GM18867 (cell line): ENCODE results near the gene IGLL1.
"Not testable (repeated sequence)": the region's sequence is repeated elsewhere in the genome, so short reads cannot be mapped to it uniquely, and the experiment has no call there.

Experiments
- ATAC-seq: cut with Tn5 transposase; IDR thresholded peaks from one replicate; pipeline ENCODE4 v1.9.1; 2021; ENCODE audit warnings: mild to moderate bottlenecking, moderate library complexity; ENCODE audit not compliant: unreplicated experiment

IGLL1 gene

DNA sequence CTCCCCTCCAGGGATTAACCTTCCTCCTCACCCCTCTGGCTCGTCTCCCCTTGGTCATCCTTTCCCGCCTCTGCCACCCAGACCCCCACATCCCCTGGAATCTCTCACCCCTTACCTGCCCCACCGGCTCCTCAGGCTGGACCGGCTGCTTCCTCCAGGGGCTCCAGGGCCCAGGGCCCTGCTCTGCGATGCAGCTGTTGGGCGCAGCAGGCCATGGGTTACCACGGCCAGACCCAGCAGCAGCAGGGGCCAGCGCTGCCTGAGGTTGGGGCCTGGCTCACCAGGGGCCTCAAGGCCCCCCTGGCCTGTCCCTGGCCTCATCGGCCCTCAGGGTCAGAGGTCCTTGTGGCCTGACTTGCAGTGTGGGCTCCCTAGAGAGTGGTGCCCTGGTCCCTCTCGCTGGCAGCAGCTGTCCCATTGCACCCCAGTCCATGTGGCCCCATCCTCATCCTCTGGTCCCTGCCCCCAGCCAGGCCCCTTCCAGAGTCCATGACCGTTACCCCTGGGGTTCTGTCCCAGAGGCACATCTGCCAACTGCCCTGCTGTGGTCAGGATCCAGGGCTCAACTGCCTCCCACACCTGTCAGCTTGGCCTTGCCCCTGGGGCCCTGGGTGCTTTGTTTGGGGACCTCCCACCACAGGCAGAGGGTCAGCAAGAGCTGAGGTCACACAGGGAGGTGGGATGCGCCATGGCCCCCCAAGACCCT, at the start of gene IGLL1:
Gene IGLL1, minus strand, starts transcription at position 421 of the 706 bp plus-strand sequence. Its CDS starts 100 bp downstream, at position 321.
- no peak for ATAC-seq

- not testable (repeated sequence) for ATAC-seq
Observed at GRCh38 chr22:23628056-23628743, 48.1 kb upstream of the IGLL1 start.

DNA sequence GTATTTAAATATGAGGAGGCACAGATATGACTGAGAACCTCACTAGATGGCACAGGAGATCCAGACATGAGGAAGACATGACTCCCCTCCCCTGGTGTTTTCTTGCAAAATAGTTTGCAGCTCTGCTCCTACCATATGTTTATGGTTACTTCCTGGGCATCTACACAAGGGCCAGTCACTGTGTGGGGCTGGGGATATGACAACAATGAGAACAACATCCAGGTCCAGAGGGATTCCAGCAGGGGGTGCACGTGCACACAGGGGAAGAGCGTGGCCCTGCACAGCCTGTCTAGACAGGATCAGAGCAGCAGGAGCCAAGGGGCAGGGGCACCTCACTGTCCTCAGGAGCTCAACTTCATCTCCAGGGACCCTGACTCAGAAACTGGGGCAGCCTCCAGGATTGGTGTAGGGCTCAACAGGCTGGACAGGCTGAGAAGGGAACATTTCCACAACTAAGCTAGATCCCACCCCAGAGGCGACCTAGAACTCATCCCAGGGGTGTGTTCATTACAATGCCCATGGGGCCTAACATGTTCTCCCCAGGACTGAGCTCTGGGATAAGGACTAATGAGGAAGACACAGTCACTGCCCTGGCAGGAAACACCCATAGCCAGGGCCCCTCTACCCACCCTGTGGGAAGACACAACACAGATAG, 47.4 kb upstream of the IGLL1 start:
- not testable (repeated sequence) for ATAC-seq

GRCh38 chr22:23626286-23626975, 46.3 kb upstream of the IGLL1 start:
- ATAC-seq, result no peak

GRCh38 chr22:23622634-23623033, 42.5 kb upstream of the IGLL1 start:
- no peak for ATAC-seq

GRCh38 chr22:23621916-23622315, 41.8 kb upstream of the IGLL1 start:
- not testable (repeated sequence) for ATAC-seq

- no peak for ATAC-seq
Observed at GRCh38 chr22:23621082-23621780, 41.1 kb upstream of the IGLL1 start.

GRCh38 chr22:23613193-23613972, 33.3 kb upstream of the IGLL1 start:
- no peak for ATAC-seq

DNA sequence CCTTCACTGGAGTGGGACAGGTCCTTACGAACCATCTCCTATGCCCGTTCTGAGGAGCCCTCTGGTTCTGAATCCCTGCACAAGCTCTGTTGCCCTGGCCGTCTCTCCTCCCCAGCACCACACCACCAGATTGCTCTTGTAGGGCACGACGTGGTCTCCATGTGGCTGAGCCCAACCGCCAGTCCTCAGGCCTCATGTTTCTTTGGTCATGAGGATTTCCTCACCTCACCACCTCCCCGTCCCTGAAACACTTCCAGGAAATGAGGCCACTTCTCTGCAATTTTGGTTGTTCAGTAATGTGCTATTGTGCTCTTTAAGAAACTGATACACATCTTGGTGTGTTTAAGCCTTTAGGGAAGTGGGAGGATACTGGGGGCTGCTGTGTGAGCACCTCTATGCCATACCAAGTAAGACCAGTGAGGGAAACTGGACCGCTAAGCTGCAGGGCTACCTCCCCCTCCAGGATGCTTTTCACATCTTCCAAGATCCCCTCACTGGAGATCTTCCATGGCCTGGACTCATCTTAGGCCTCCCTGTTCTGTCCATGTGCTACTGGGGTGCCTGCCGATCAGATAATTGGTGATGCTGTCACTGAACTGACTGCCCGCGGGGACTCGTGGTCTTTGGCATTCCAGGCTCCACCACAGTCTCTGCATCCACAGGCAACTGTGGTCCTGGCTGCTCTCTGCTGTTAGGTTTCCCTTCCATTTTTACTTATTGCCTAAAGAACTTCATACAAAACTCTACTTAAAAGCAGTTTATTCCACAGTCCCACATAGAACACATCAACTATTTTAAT, 30.1 kb upstream of the IGLL1 start:
- ATAC-seq, result no peak

- ATAC-seq, result no peak
Observed at GRCh38 chr22:23608583-23608982, 28.5 kb upstream of the IGLL1 start.

GRCh38 chr22:23606204-23607131, 26.4 kb upstream of the IGLL1 start:
- no peak for ATAC-seq

GRCh38 chr22:23604939-23605712, 25.0 kb upstream of the IGLL1 start:
- no peak for ATAC-seq

DNA sequence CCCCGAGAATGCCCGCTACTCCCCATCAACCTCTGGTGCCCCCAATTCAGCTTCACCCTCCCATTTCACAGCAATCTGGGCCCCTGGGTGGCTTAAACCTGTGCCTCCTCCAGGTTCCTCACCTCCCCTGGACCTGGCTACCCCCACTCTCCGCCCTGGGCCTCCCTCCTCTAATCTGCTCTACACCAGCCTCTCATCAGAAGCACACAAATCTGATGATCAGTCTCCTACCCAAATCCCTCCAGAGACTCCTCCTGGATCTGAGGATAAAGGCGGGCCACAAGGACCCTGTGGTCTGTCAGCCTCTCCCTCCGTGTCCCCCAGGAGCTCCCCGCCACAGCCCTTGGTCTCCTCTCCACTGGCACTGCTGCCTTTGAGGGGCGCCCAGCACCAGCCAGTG, 23.2 kb upstream of the IGLL1 start:
- no peak for ATAC-seq

- ATAC-seq, result no peak
Observed at GRCh38 chr22:23598805-23599518, 18.9 kb upstream of the IGLL1 start.

GRCh38 chr22:23597576-23598268, 17.6 kb upstream of the IGLL1 start:
- not testable (repeated sequence) for ATAC-seq

DNA sequence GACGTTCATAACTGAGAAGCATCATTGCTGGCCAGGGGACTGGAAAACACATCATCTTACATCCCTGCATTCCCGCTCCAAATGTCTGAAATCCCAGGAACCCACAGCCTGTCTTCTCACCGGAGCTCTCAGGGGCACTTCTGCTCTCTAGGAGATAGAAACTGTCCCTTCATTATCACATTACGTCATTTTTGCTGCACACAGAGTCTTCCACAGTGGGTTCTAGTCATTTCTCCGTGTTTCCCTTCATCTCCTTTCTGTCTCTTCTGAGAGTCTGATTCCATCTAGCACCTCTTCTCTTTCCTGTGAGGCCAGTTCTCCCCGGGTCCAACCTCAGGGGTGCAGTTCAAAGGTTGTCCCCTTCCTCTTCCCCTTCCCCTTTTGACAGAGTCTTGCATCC, 15.8 kb upstream of the IGLL1 start:
- not testable (repeated sequence) for ATAC-seq
